ENCODE measurements around the gene PLXNB2.
A peak's percentile ranks its signal among the peaks of the same experiment; 100 is the strongest.

GRCh38 chr22:50306753-50307749 is at the start of gene PLXNB2:
- TF ChIP-seq CTCF (IDR thresholded peaks at IDR 0.05; ENCODE audit: borderline replicate concordance, extremely low read depth, low read length, poor library complexity, severe bottlenecking) (no peak), EZH2 (IDR thresholded peaks at IDR 0.05; ENCODE audit: borderline replicate concordance, low read depth, low read length, severe bottlenecking) (peak; percentile 86)

Measured in DND-41 (cell line).